Measurements from ENCODE around the gene RPTOR.
A peak's percentile ranks its signal among the peaks of the same experiment; 100 is the strongest.
"Not testable (repeated sequence)": the region's sequence is repeated elsewhere in the genome, so short reads cannot be mapped to it uniquely, and the experiment has no call there.

The RPTOR gene

GRCh38 chr17:80802626-80803450, 258.2 kb downstream of the RPTOR start:
- DNase-seq: peak in 3 of 10 donors; percentile 13 to 71 (median 71)
- intact Hi-C loops (cut with DNase I): no loop called here

DNA sequence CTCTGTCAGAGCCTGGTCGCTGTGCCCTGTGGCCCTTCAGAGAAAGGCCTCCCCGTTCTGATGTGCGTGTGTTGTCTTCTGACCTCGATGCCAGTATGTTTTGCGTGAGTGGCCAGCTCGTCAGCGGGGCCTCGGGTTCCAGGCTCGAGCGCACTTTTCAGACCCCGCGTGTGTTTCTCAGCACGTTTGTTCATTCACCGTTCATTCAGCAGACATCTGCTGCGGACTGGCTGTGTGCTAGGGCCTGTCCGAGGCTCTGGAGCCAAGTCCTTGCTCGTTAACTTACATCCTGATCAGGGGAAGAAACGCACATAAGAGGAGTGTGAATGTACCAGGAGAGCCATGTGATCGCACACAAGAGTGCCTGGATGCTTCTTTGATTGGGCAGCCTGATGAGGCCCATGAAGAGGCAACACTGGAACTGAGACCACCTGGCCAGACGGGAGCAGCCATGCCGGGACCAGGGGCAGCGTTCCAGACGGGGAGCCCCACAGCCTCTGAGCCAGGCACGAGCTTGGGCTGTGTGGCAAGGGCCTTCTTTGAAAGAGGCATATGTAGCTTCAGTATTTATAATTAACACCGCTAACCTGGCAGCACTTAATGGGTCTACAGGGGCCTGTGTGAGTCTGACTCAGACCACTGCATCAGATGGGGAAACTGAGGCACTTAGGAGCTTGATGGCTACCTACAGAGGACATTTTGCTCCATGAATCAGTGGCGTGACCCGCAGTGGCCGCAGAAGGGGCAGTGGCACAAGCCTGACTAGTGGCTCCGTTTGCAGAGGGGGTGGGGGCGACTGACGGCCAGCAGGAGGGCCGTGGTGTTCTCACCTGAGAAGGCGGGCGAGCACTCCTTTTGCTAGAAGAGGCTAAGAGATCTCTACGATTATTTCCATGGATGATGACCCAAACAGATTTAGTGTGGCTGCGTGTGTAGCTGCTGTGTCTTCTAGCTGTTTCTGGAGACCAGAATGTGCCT, 259.1 kb downstream of the RPTOR start:
- peak in 3 of 10 donors; percentile 54 to 64 (median 63) for DNase-seq
- intact Hi-C loops (cut with DNase I): no loop called here

DNA sequence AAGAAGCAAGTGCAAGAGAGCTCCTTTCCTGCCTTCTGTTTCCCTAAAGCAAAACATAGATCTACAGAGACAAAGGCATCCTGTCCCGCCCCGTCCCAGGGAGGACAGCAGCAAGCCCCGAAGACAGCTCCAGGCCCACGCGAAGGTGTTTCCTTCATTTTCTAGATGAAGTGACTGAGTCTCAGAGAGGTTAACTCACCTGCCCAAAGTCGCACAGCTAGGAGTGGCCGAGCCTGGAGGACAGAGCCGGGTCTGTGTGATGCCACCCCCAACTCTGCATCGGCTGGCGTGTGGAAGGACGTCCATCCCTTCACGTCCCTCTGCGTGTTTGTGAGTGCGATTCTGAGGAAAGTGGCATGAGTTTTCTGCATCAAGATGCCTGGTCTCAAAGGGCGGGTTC, 259.8 kb downstream of the RPTOR start:
- DNase-seq: peak in 2 of 10 donors; percentile 64 to 66
- intact Hi-C loops (cut with DNase I): no loop called here

- intact Hi-C loops (cut with DNase I): no loop called here
- DNase-seq: peak in 4 of 10 donors; percentile 46 to 91 (median 82)
These were observed 260.6 kb downstream of the RPTOR start for GRCh38 chr17:80805032-80805751.

DNA sequence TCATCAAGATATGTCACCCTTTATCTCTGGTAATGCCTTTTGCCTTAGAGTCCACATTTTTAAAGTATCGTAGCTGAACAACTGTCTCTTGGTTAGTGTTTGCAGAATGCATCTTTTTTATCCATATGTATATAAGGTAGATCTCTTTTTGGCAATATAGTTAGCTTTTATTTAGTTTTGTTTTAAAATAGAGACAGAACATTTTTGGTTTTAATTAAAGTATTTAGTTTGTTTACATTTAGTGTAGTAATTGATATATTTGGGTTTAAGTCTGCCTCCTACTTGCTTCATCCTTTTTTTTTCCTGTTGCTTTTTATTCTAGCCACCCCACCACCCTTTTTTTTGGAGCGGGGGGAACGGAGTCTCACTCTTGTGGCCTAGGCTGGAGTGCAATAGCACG, 262.4 kb downstream of the RPTOR start:
- intact Hi-C loops (cut with DNase I): no loop called here
- DNase-seq: no peak

- intact Hi-C loops (cut with DNase I): no loop called here
- DNase-seq: no peak
These were observed 263.2 kb downstream of the RPTOR start for GRCh38 chr17:80807882-80808281.

- DNase-seq: peak in 4 of 10 donors; percentile 6 to 45 (median 30)
- intact Hi-C loops (cut with DNase I): no loop called here
These were observed 266.8 kb downstream of the RPTOR start for GRCh38 chr17:80811181-80812105.

GRCh38 chr17:80812362-80813088, 267.9 kb downstream of the RPTOR start:
- DNase-seq: peak in 5 of 10 donors; percentile 5 to 67 (median 27)
- intact Hi-C loops (cut with DNase I): no loop called here

DNA sequence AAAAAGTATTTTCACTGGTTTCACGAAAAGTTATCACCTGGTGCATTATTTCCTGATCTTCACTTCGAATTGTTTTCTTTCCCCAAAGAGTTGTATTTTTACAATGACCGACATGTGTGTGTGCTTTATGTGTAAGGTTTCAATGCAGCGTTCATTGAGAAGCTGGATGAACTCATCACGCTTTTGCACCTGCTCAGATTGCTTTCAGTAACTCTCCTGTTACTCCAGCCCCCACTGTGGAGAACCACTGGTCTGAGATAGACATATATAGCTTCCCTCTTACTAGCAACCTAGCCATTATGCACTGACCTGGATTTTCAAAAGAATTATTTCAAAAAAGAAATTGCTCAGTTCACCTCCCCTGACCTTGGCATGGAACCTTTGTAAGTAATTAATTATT, 268.7 kb downstream of the RPTOR start:
- intact Hi-C loops (cut with DNase I): no loop called here
- DNase-seq: no peak

DNA sequence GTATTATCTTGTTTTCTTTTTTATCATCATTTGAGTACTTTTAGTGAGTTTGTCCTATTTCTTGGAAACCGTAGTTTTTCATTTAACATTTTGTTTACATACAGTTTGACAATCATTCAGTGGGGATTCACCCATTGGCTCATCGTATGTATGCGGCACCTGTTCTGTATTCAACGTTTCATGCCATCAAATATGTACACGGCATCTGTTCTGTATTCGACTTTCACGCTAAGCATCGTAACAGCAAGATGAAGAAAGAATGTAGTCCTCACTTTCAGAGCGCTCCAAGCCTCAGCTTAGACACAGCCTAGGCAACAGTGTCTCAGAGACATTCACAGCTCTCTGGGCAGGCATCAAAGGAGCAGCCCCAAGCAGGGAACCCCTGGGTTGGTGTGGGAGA, 269.9 kb downstream of the RPTOR start:
- intact Hi-C loops (cut with DNase I): no loop called here
- peak in 1 of 10 donors; percentile 25 for DNase-seq

DNA sequence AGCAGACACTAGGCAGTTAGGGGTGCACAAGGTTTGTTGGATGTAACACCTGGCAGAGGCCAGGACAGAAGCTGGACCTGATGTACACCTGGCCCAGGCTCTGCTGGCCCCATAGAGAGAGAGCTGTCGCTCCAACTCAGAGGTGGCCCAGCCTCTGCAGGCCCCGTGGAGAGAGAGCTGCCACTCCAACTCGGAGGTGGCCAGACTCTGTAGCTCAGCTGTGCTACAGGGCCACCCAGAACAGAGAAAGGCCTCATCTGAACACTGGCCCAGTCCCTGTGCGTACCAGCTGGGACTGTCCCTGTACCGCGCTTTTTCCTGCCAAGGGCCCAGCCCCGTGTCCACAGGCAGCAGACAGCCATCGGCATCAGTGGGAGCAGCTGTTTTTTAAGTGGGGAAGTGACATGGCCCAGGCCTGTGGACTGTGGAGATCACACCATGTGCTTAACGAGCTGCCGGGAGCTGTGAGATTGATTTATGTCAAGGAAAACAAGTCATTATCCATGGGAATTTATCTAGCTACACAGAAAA, 270.6 kb downstream of the RPTOR start:
- intact Hi-C loops (cut with DNase I): no loop called here
- peak in 3 of 10 donors; percentile 35 to 66 (median 64) for DNase-seq

DNA sequence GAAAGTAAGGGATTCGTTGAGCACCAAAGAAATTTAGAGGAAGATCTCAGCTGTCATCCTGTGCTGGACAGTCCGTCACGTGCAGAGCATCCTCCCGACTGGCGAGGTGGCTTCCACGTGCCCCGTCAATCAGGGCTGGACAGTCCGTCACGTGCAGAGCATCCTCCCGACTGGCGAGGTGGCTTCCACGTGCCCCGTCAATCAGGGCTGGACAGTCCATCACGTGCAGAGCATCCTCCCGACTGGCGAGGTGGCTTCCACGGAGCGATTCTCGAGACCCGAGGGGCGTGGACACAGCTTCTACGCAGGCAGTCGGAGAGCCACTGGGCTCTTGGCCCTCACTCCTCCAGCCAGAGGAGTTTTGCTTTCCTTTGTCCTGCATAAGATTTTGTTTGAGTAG, 271.1 kb downstream of the RPTOR start:
- peak in 3 of 10 donors; percentile 32 to 60 (median 36) for DNase-seq
- intact Hi-C loops (cut with DNase I): not testable (repeated sequence)

DNA sequence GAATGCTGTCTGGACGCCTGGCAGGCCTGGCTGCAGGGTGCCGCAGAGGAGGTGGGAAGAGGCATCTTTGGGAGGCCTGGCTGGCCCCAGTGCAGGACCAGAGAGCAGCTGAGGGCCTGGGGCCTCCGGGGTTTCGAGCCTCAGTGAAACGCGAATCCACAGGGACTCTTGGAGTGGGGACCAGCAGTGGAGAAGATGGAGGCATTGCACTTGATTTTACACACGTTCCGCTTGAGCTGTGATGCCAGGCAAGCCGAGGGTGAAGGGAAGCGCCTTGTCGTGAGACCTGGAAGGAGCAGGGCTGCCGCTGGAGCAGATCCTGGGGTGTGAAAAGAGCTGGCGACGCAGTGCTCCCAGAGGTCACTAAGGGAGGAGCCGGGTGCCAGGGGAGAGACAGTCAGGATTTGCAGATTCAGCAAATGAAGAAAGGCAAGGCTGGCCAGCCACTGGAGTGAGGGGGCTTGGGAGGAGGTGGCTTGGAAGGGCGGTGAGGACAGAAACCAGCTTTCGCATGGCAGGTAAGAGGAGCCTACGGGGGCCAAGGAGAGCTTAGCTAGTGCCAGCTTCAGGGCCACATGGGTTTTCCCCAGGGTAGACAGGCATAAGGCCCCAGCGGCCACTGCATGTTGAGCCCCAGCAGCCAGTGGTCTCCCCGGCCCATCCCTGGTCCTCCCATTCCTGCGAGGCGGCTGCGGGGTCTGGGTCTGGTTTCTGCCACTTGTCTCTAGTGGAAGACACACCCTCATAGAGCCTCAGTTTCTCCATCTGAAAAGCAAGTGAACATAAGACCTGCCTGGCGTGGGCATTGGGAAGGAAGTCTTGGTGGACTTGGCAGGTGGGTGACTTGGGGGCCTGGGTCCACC, 271.8 kb downstream of the RPTOR start:
- intact Hi-C loops (cut with DNase I): no loop called here

DNA sequence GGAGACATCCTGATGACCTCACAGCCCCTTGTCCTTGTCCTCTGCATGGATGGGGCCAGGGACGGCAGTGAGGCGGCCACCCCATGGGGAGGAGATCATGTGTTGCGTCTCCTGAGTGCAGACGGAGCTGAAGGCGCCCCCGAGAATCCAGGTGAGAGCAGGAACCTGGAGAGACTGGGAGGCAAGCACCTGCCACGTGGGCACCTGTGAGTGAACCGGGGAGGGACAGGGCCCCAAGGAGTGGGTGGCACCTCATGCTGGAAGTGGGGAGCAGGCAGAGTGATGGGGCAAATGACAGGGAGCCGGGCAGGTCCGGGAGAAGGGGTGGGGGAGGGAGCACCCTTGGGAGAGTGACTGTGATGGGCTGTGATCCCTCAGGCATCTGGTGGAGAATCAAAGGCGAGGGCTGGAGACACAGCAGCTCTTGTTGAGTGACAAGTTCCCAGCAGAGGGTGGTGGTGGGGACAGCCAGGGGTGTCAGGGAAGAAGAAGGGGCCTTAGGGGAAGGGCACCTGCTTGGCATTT, 272.7 kb downstream of the RPTOR start:
- intact Hi-C loops (cut with DNase I): no loop called here
- DNase-seq: peak in 3 of 10 donors; percentile 53 to 69 (median 57)

More for the DNA sequence above, 271.8 kb downstream of the RPTOR start:
- peak in 3 of 10 donors; percentile 48 to 73 (median 70) for DNase-seq

GRCh38 chr17:80817861-80818260, 273.2 kb downstream of the RPTOR start:
- peak in 3 of 10 donors; percentile 46 to 76 (median 62) for DNase-seq

GRCh38 chr17:80818871-80819270, 274.2 kb downstream of the RPTOR start:
- intact Hi-C loops (cut with DNase I): no loop called here
- DNase-seq: peak in 2 of 10 donors; percentile 37 to 50

More at GRCh38 chr17:80817861-80818260, 273.2 kb downstream of the RPTOR start:
- intact Hi-C loops (cut with DNase I): no loop called here

All from posterior cingulate gyrus (tissue), 11 donors.